Hepatic stellate cell (primary cell): ENCODE results near the gene FARP1.

Experiments
- DNase-seq: peaks from one replicate; pipeline ENCODE4 v3.0.0; 2011; ENCODE audit warnings: low spot score

The FARP1 gene

GRCh38 chr13:98334620-98335205 lies 191.8 kb downstream of the FARP1 start:
- no peak for DNase-seq

GRCh38 chr13:98335721-98336120 lies 192.8 kb downstream of the FARP1 start:
- no peak for DNase-seq

- DNase-seq = no peak
Measured at GRCh38 chr13:98338310-98338709, 195.4 kb downstream of the FARP1 start.

DNA sequence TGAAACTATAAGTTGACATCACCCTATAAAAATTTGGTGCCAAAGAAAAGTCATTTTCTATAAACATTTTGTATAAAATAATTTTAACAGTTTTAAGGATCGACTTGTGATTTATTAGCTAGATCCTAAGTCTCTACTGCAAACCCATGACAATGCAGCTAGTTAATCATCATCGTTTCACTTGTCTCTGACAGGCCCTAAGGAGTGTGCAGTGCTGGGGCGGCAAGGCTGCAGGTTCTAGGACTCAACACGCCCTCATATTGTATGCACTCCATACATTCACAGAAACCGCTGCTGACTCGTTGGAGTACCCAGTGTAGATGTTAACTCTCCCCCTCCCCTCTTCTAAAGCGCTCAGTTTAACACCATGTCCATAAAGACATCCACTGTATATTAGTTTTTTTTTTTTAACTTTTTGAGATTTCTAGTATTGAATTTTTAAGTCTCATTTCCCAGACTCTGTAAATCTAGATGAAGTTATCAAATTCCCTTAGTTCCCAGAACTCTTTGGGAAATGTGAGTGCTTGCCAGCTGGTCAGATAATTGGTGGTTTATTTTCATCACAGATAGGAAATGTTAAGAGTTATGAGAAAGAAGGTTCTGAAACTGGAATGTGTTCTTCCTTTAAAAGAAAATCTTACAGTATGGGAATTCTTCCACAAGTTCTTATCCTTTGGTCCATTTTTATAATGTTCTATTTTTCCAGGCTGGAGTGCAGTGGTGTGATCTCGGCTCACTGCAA lies 197.0 kb downstream of the FARP1 start:
- no peak for DNase-seq

GRCh38 chr13:98342953-98343352 lies 200.1 kb downstream of the FARP1 start:
- no peak for DNase-seq

GRCh38 chr13:98343461-98343860 lies 200.6 kb downstream of the FARP1 start:
- no peak for DNase-seq

GRCh38 chr13:98344392-98344791 lies 201.5 kb downstream of the FARP1 start:
- no peak for DNase-seq

GRCh38 chr13:98345107-98345935 lies 202.4 kb downstream of the FARP1 start:
- DNase-seq = no peak

GRCh38 chr13:98346904-98347636 lies 204.2 kb downstream of the FARP1 start:
- DNase-seq = no peak

GRCh38 chr13:98347756-98348155 lies 204.9 kb downstream of the FARP1 start:
- DNase-seq = no peak

- no peak for DNase-seq
Measured at GRCh38 chr13:98348466-98349200, 205.7 kb downstream of the FARP1 start.

DNA sequence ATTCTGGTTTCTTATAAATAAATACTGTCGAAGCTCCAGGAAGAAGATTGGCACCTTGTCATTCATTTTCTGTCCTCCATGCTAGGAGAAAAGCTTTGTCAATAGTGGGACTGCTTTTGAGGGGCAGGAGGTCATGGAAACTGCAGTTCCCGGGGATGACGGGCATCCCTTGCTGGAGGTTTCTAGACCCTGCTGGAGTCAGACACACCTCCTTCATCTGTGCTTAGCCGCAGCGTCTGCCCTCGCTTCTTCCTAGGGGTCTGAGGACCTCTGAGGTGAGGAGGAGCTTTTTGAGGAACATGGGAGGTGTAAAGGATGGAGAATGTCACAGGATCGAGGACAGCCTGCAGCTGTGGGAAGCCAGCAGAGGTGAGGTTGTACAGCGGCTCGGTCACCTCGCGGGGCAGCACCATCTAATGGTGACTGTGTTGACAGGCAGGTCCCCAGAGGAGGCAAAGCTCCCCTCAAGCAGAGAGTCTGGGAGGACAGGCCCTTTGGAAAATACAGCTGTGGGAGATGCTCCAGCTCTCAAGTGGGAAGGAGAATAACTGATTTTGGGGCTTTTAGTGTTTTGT lies 206.9 kb downstream of the FARP1 start:
- no peak for DNase-seq

- no peak for DNase-seq
Measured at GRCh38 chr13:98350746-98351330, 207.9 kb downstream of the FARP1 start.

DNA sequence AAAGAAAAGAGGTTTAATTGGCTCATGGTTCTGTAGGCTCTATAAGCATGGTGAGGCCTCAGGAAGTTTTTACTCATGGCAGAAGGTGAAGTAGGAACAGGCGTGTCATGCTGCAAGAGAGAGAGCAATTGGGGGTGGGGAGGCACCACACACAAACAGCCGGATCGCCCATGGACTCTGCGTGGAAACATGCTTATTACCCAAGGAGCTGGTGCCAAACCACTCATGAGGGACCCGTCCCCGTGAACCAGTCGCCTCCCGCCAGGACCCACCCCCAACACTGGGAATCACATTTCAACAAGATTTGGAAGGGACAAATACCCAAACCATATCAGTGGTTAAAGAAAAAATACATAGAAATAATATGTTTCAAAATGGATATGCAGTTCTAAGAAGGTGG lies 208.7 kb downstream of the FARP1 start:
- no peak for DNase-seq

- DNase-seq = no peak
Measured at GRCh38 chr13:98352226-98352625, 209.3 kb downstream of the FARP1 start.

- DNase-seq = no peak
Measured at GRCh38 chr13:98353750-98354149, 210.9 kb downstream of the FARP1 start.

DNA sequence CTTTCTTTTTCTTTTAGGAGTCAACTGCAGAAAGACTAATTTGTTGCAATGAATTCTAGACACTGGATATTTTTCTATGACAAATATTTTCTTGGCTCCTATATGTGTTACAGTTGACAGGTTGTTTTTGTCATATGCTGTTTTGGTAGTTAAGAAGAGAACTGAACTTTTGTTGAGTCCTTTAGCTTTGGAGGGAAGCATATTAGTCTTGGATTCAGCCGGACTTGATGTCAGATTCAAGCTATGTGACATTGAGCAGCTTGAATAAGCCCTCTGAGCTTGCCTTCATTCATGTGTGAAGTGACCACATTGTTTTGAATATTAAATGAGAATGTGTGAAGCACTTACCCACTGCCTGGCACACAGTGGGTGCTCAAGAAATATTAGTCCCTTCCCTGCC lies 216.0 kb downstream of the FARP1 start:
- no peak for DNase-seq

DNA sequence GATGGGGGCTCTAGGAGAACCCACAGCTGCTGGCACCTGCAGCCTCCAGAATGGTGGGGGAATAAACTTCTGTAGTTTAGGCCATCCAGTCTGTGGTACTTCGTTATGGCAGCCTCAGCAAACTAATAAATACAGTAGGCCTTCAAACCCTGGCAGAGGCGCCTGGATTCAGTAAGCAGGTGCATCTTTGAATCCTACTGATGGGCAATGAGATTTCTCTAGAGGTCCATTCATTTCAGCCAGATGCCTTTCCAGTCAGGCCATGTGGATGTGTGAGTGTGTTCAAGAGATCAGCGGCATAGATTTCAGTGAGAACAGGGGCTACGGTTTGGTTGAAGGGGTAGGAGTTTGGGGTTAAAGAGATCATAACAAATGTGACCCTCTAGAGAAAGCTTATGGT lies 217.7 kb downstream of the FARP1 start:
- no peak for DNase-seq

DNA sequence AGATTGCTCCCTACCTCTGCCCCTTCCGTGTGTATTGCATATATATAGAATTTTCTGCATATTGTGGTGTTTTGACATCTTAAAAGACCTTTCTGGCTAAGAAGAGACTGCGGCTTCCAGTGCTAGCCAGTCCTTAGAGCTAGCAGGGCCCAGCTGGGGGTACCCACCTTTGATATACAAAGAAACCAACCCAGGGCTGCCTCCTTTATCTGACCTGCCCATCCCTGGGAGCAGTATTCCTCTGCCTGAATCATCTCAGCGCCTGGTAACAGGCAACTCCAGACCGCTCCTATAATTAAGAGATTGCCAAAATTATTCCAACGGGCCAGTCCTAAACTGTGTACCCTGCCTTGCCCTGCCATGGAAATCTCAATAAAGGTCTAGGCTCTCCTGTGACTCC lies 220.4 kb downstream of the FARP1 start:
- DNase-seq = no peak

- DNase-seq = no peak
Measured at GRCh38 chr13:98364179-98364578, 221.3 kb downstream of the FARP1 start.

GRCh38 chr13:98364647-98365046 lies 221.8 kb downstream of the FARP1 start:
- DNase-seq = no peak
